Liver (tissue), 9 donors: ENCODE results near the gene IL25. TPM values are rescaled to one million over a fixed set of nuclear protein-coding genes. Genes with fewer than 3 reads are reported as not detected.
A peak's percentile ranks its signal among the peaks of the same experiment; 100 is the strongest.

Source experiments
- DNase-seq: peaks from one replicate; pipeline ENCODE4 v3.0.0-alpha.2; 2017; ENCODE audit warnings: low spot score
- H3K27ac ChIP-seq, 2 donors: one replicate each; pipeline ENCODE4 v1.7.0; 2013; ENCODE audit warnings: inconsistent platforms in 2 of 2, low read length in 2 of 2, control low read depth in 1 of 2, low read depth in 1 of 2, mild to moderate bottlenecking in 1 of 2
- H3K27me3 ChIP-seq, 4 donors: one replicate each; pipeline versions ENCODE4 v1.6.1 to v1.7.0; 2013; ENCODE audit warnings: low read length in 3 of 4, inconsistent platforms in 1 of 4, mild to moderate bottlenecking in 1 of 4, moderate library complexity in 1 of 4; ENCODE audit not compliant: control insufficient read depth in 4 of 4, insufficient read depth in 4 of 4
- H3K36me3 ChIP-seq, 4 donors: one replicate each; pipeline versions ENCODE4 v1.6.1 to v1.7.0; 2013; ENCODE audit warnings: low read length in 3 of 4, mild to moderate bottlenecking in 3 of 4, low read depth in 1 of 4, moderate library complexity in 1 of 4; ENCODE audit not compliant: control insufficient read depth in 4 of 4, insufficient read depth in 3 of 4
- H3K4me1 ChIP-seq, 4 donors: one replicate each; pipeline versions ENCODE4 v1.6.1 to v1.7.0; 2013; ENCODE audit warnings: low read length in 3 of 4, mild to moderate bottlenecking in 3 of 4, moderate library complexity in 1 of 4; ENCODE audit not compliant: control insufficient read depth in 4 of 4, insufficient read depth in 4 of 4
- H3K4me3 ChIP-seq, 3 donors: one replicate each; pipeline versions ENCODE4 v1.6.1 to v1.7.0; 2013; ENCODE audit warnings: low read length in 3 of 3, control low read depth in 1 of 3, low read depth in 1 of 3, mild to moderate bottlenecking in 1 of 3
- H3K9ac ChIP-seq, 2 donors: one replicate each; pipeline ENCODE4 v1.7.0; 2013; ENCODE audit warnings: low read length in 2 of 2, mild to moderate bottlenecking in 2 of 2, moderate library complexity in 2 of 2, control low read depth in 1 of 2, low read depth in 1 of 2
- H3K9me3 ChIP-seq, 4 donors: one replicate each; pipeline versions ENCODE4 v1.6.1 to v1.7.0; 2013; ENCODE audit warnings: low read length in 3 of 4; ENCODE audit not compliant: control insufficient read depth in 4 of 4
- ATF3 ChIP-seq: IDR thresholded peaks from 2 replicates; pipeline ENCODE4 v1.6.1; 2016; ENCODE audit warnings: antibody characterized with exemption
- CTCF ChIP-seq: fragments of 150-350 bp; IDR thresholded peaks from 2 replicates; pipeline ENCODE4 v1.5.1; 2017; ENCODE audit warnings: improper control_type of control experiment, low read depth, low read length; ENCODE audit not compliant: missing input control
- EGR1 ChIP-seq, 2 donors: IDR thresholded peaks; 2 replicates each; pipeline ENCODE4 v1.6.1; 2016 to 2018; ENCODE audit warnings: antibody characterized with exemption in 2 of 2, low read depth in 2 of 2
- FOXA1 ChIP-seq: IDR thresholded peaks from 2 replicates; pipeline ENCODE4 v1.6.1; 2016; ENCODE audit warnings: antibody characterized with exemption
- FOXA2 ChIP-seq: IDR thresholded peaks from 2 replicates; pipeline ENCODE4 v1.6.1; 2016; ENCODE audit warnings: antibody characterized with exemption
- GABPA ChIP-seq, 2 donors: IDR thresholded peaks in 1 of 2; conservative IDR thresholded peaks in 1 of 2; 2 replicates each; pipeline ENCODE4 v1.6.1; 2016; ENCODE audit warnings: antibody characterized with exemption in 2 of 2, mild to moderate bottlenecking in 1 of 2, moderate library complexity in 1 of 2
- HNF4A ChIP-seq, 2 donors: conservative IDR thresholded peaks; 2 replicates each; pipeline ENCODE4 v1.6.1; 2016; ENCODE audit warnings: antibody characterized with exemption in 2 of 2, mild to moderate bottlenecking in 2 of 2
- HNF4G ChIP-seq: IDR thresholded peaks from 2 replicates; pipeline ENCODE4 v1.6.1; 2016; ENCODE audit warnings: antibody characterized with exemption
- JUND ChIP-seq, 2 donors: IDR thresholded peaks; 2 replicates each; pipeline ENCODE4 v1.6.1; 2016; ENCODE audit warnings: antibody characterized with exemption in 2 of 2
- MAX ChIP-seq: IDR thresholded peaks from 2 replicates; pipeline ENCODE4 v1.6.1; 2016; ENCODE audit warnings: antibody characterized with exemption
- NR2F2 ChIP-seq: IDR thresholded peaks from 2 replicates; pipeline ENCODE4 v1.6.1; 2016; ENCODE audit warnings: antibody characterized with exemption
- RAD21 ChIP-seq, 2 donors: IDR thresholded peaks; 2 replicates each; pipeline ENCODE4 v1.6.1; 2016; ENCODE audit warnings: antibody characterized with exemption in 2 of 2, mild to moderate bottlenecking in 2 of 2
- REST ChIP-seq: IDR thresholded peaks from 2 replicates; pipeline ENCODE4 v1.6.1; 2016; ENCODE audit warnings: antibody characterized with exemption, mild to moderate bottlenecking
- RXRA ChIP-seq, 2 donors: IDR thresholded peaks; 2 replicates each; pipeline ENCODE4 v1.6.1; 2017 to 2018; ENCODE audit warnings: antibody characterized with exemption in 2 of 2, mild to moderate bottlenecking in 1 of 2
- SP1 ChIP-seq: IDR thresholded peaks from 2 replicates; pipeline ENCODE4 v1.6.1; 2018; ENCODE audit warnings: antibody characterized with exemption, mild to moderate bottlenecking
- TAF1 ChIP-seq: conservative IDR thresholded peaks from 2 replicates; pipeline ENCODE4 v1.6.1; 2016; ENCODE audit warnings: antibody characterized with exemption, mild to moderate bottlenecking
- YY1 ChIP-seq: IDR thresholded peaks from 2 replicates; pipeline ENCODE4 v1.6.1; 2016; ENCODE audit warnings: antibody characterized with exemption, mild to moderate bottlenecking
- ZBTB33 ChIP-seq: IDR thresholded peaks from 2 replicates; pipeline ENCODE4 v1.6.1; 2016; ENCODE audit warnings: antibody characterized with exemption
- WGBS: extraction: QIAGEN DNeasy Blood & Tissue Kit; methylation state at CpG from one replicate; pipeline ENCODE4 v1.1.7; 2013; 5-methylcytosine and 5-hydroxymethylcytosine counted together
- polyA plus RNA-seq, 2 donors: library from polyadenylated mRNA; stranded (reverse) in 1 of 2; unstranded in 1 of 2; fragments of 200-250 nt in 1 of 2; fragments of >200 nt in 1 of 2; fragmentation: Nextera tagmentation in 1 of 2; extraction: Ambion mirVana in 1 of 2; gene quantifications; one replicate each; pipeline versions ENCODE4 v1.2.1 to v1.2.3, GENCODE V29; 2013 to 2015
- total RNA-seq, 2 donors: library from RNA; depleted of rRNA; stranded (reverse); fragments of >200 nt; gene quantifications; one replicate each; pipeline ENCODE4 v1.2.3, GENCODE V29; 2014
- donor health status: healthy.
- donor health status: healthy.
- donor health status: healthy.
- donor health status: healthy.
- donor health status: healthy.

Gene IL25
- total and polyA plus RNA-seq, 4 donors: not detected

GRCh38 chr14:23365036-23365731 is 7.4 kb upstream of the IL25 start, which contains the start of gene EFS:
Gene EFS, minus strand, starts transcription at chr14:23365172. Its CDS starts 147 bp downstream, at chr14:23365025.
- H3K9ac ChIP-seq: no peak within 1 kb of the TSS
- H3K4me1 ChIP-seq: peaks cover 2 to 12% (median 9%) of the 10 kb centered on the region in 4 donors
- TF ChIP-seq FOXA1 (no peak), TAF1 (no peak), MAX (no peak), EGR1 (IDR thresholded peaks at IDR 0.05; ENCODE audit: low read depth in 2 of 2) (no peak), GABPA (IDR thresholded peaks at IDR 0.05 in 1 of 2, conservative IDR thresholded peaks at IDR 0.05 in 1 of 2) (no peak), ATF3 (no peak), HNF4G (no peak), NR2F2 (no peak), ZBTB33 (no peak), FOXA2 (no peak), HNF4A (conservative IDR thresholded peaks at IDR 0.05) (no peak)
- no peak for DNase-seq
- 3% methylated on average over 74 of the region's 74 CpGs for WGBS
- H3K27ac ChIP-seq: peak within 1 kb of the TSS; percentile 54 to 62
- H3K27me3 ChIP-seq: peaks cover 0 to 8% (median 6%) of the 10 kb centered on the region in 4 donors
- no peaks in the 10 kb centered on the region for H3K9me3 ChIP-seq
- no peaks in the 10 kb centered on the region for H3K36me3 ChIP-seq
- peak within 1 kb of the TSS in 1 of 3 donors; percentile 37 for H3K4me3 ChIP-seq

GRCh38 chr14:23365732-23366425 is 6.7 kb upstream of the IL25 start:
- H3K4me3 ChIP-seq: peak overlapping the region in 1 of 3 donors; percentile 37
- H3K9me3 ChIP-seq: no peaks in the 10 kb centered on the region
- H3K36me3 ChIP-seq: no peaks in the 10 kb centered on the region
- H3K4me1 ChIP-seq: peaks cover 2 to 12% (median 9%) of the 10 kb centered on the region in 4 donors
- H3K9ac ChIP-seq: no peak overlapping the region
- TF ChIP-seq TAF1 (no peak), EGR1 (IDR thresholded peaks at IDR 0.05; ENCODE audit: low read depth in 2 of 2) (no peak), RXRA (IDR thresholded peaks at IDR 0.05) (no peak), MAX (no peak), GABPA (IDR thresholded peaks at IDR 0.05 in 1 of 2, conservative IDR thresholded peaks at IDR 0.05 in 1 of 2) (no peak), FOXA1 (no peak), ATF3 (no peak), YY1 (no peak), JUND (IDR thresholded peaks at IDR 0.05) (no peak), REST (no peak), ZBTB33 (no peak), HNF4A (conservative IDR thresholded peaks at IDR 0.05) (no peak), FOXA2 (no peak), NR2F2 (no peak), HNF4G (no peak), RAD21 (IDR thresholded peaks at IDR 0.05) (no peak), CTCF (no peak), SP1 (no peak)
- WGBS: 4% methylated on average over 51 of the region's 51 CpGs
- peaks cover 0 to 8% (median 6%) of the 10 kb centered on the region in 4 donors for H3K27me3 ChIP-seq
- peak overlapping the region; percentile 54 to 56 for H3K27ac ChIP-seq
- DNase-seq: no peak
